GM18526 (cell line): ENCODE measurements around the gene LRRC3.

ENCODE experiments used
- POLR2A ChIP-seq: IDR thresholded peaks from 3 replicates; pipeline ENCODE4 v1.6.1; 2011; ENCODE audit not compliant: insufficient read length; ENCODE audit errors: extremely low read depth

LRRC3 gene

DNA sequence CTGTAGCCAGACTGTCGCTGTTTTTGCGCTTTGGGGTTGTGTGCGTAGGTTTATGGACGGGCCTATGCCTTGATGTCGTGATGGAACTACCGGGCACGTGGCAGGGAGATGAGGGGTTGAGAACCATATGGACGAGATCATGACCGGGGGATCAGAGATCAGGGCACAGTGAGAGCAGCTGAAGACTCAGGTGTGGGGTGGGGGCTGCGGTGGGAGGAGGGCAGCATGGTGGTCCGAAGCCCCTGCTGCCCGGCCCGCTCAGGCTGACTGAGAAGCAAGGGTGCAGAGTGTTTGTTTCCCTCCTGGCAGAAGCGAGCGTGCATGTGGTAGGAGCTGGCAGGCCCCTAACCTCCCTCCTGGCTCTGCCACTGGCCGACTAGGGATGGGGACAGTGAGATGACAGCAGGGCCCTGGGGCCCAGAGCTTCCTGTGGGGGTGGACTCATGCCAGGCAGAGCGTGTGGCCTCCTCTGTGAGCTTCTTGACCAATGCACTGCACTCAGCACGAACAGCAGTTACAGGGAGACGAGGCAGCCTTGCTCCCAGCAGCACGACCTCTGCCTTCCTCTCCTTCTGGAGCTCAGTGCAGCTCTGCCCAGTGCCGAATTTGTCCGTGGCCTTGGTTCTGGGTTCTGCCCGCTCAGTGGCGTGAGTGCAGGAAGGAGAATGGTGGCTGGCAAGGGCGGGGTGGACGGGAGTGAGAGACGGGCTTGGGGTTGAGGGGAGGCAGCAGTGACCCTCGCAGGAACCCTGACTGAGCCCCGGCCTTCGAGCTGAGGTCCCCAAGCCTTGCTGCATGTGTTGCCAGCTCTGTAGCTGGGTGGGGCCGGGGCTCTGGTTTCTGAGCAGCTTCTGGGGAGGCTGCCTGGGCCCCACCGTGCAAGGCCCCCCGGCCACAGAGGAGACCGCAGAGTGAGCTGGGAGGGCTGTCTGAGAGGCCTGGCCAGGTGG lies 22.2 kb upstream of the LRRC3 start:
- no peak for TF ChIP-seq POLR2A

DNA sequence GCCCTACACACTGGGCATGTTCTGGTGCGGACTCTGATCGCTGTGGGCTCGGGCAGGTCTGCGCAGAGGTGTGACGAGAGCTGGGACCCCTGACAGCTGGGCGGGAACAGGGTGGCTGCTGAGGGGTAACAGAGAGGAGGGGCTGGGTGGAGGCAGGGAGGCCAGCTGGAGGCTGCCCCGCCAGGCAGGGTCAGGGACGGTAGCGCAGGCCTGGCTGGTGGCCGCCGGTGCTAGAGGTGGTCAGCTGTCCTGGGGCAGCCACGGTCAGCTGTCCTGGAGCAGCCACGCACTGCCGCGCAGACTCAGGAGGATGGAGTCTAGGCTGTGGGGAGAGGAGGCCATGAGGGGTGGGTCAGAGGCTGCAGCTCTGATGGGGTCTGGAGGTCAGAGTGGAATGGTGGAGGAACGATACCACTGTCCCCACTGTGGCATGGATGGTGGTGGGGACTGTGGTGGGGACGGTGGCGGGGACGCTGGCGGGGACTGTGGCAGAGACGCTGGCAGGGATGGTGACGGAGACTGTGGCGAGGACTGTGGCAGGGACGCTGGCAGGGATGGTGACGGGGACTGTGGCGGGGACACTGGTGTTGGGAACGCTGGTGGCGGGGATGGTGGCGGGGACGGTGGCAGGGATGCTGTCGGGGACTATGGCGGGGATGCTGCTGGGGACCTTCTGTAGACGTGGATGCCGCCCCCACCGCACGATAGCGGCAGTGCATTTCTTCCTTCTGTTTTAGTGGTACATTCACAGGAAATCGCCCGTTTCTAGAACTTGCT lies 21.3 kb upstream of the LRRC3 start:
- no peak for TF ChIP-seq POLR2A

DNA sequence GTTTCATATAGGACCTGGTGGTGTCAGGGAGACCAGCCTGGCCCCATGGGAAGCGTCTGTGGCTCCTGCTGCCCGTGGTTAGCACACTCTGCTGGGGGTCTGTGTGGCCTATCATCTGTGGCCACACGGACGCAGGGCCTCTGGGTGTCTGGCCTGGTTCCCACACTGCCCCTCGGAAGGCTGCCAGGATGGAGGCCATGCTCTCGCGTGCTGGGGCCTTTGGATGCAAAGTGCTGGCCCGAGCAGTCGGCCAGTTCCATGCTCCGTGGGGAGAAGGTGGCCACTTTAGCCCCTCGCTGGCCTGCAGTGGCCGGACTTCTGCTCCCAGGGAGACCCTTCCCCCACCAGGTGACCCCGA lies 20.8 kb upstream of the LRRC3 start:
- TF ChIP-seq POLR2A, result no peak

DNA sequence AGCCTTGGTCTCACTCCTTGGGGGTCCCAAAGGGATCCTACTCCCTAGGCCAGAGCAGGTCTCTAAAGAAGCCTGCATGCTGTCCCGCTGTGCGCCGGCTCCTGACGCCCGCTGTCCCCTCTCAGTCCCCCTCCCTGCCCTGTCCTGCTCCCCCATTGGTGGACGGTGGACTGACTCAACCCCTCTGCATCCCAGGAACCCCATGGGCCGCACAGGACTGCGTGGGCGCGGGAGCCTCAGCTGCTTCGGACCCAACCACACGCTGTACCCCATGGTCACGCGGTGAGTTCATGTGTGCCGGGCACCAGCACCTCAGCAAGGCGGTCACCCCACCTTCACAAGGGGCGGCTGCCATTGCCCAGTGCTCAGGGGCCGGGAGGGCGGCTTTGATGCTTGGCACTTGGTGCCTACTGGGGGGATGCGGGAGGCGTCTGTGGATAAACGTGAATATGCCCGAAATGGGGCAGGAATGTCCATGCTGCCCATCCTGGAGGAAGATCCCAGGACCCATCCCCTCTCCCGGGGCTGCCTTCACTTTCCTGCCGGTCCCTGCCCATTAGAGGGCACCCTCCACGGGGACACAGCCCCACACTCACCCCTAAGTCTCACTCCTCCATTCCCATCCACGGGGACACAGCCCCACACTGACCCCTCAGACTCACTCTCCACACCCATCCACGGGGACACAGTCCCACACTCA lies 20.2 kb upstream of the LRRC3 start:
- TF ChIP-seq POLR2A, result no peak

DNA sequence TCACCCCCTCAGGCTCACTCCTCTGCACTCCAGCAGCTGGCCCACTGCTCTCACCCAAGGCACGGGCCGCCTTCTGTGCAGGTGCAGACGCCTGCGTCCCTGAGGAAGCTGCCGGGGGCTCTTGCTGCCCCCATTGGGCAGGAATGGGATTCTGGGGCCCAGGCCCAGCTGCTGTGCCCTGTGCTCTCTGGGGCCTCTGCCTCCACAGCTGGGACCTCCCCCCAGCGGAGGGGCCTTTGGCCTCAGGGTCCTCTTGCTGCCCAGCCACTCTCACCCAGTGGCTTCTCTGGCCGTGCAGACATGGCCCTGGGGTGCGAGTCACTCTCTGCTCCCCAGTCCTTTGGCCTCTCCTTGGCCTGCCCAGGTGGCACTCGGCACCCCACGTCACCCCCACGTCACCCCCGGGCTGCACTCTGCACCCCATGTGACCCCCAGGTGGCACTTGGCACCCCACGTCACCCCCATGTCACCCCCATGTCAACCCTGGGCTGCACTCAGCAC lies 19.1 kb upstream of the LRRC3 start:
- no peak for TF ChIP-seq POLR2A

DNA sequence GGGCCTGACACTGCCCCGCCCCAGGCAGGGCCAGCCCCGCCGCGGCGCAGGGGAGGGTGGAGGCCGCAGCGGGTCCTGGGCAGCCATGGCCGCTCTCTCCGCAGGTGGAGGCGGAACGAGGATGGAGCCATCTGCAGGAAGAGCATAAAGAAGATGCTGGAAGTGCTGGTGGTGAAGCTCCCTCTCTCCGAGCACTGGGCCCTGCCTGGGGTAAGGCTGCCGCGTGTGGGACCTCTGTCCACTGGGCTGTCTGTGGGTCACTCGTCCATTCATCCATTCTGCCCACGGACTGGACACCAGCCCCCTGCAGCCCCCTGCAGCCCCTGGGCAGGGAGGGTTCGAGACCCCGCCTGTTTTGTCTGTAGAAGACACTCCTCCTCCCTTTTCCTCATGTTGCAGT lies 18.4 kb upstream of the LRRC3 start:
- no peak for TF ChIP-seq POLR2A

DNA sequence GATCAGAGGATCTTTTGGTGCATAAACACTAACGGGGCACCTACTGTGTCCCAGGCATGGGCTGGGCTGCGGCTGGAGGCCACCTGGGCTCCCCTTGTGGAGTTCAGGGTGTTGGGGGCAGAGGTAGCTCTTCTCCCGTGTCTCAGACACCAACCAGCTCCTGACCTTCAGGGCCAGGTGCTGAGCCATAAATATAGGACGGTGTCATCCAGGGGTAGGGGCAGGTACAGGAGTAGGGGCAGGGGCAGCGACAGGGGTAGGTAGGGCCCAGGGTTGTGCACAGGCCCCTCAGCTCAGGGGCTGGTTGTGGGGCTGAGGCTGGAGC lies 18.0 kb upstream of the LRRC3 start:
- no peak for TF ChIP-seq POLR2A

DNA sequence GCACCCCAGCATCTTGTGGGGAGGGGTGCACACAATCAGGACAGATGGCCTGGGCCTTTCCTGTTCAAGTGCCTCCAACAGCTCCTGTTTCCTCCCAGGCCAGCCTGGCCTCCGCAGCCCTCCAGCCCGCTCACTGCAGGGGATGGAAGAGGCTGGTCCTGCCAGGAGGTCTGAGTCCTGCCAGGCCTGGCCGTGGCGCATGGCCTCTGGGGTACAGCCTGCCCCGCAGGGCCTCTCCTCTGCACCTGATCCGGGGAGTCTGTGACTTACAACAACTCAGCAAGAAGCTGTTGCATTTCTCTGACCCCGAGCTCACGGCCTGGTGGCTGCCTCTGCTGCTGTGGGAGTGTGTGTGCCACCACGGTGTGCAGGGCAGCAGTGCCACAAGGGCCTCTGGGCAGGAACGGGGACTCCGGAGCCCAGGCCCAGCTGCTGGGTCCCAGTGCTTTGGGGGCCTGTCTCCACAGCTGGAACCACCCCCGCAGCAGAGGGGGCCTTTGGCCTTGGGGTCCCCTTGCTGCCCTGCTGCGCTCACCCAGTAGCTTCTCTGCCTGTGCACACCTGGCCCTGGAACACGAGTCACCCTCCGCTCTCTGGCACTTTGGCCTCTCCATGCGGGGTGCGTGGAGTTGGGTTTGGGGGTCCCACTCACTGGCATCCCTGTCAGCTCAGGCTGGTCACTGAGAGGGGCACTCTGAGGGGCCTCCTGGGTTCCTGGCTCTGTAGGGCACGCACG lies 17.4 kb upstream of the LRRC3 start:
- no peak for TF ChIP-seq POLR2A

DNA sequence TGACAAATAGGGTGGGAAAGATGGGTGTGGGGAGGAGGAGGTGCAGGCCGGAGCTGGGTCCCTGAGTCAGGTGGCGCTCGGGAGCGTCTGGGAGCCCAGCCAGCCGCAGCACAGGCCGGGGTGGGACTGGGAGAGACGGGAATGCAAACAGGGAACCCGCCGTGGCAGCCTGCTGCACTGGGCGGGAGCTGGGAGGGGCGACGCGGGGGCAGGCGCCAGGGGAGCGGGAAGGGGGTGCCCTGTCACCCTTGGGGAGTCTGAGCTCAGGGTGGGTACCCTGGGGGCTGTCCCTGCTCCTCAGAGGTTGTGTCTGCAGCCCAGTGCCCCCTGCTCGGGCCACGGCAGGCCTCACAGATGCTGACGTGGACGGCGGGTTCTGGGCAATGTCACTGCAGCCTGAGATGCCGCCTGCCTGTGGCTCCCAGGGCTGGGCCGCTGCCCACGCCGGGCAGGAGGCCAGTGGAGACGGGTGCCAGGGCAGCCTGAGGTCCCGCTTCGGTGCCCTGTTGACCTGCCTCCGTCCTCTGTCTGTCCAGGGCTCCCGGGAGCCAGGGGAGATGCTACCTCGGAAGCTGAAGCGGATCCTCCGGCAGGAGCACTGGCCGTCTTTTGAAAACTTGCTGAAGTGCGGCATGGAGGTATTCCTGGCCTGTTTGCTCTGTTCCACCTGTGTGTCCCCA lies 16.6 kb upstream of the LRRC3 start:
- TF ChIP-seq POLR2A, result no peak

DNA sequence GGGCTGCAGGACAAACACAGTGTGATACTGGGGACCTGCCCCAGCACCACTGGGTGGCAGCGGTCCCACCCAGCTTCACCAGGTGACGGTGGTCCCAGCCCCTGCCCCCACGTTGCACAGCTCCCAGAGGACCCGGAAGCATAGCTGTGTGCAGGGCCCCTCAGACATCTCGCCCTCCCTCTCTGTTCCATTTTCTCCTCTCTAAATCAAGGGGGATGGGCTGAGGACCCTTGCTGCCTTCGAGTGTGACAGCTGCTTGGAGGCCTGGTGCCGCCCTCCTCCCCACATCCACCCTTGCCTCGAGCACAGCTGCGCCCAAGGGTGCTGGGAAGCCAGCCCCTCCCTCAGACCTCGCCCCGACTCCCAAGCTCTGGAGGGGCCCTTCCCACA lies 16.1 kb upstream of the LRRC3 start:
- TF ChIP-seq POLR2A, result no peak

DNA sequence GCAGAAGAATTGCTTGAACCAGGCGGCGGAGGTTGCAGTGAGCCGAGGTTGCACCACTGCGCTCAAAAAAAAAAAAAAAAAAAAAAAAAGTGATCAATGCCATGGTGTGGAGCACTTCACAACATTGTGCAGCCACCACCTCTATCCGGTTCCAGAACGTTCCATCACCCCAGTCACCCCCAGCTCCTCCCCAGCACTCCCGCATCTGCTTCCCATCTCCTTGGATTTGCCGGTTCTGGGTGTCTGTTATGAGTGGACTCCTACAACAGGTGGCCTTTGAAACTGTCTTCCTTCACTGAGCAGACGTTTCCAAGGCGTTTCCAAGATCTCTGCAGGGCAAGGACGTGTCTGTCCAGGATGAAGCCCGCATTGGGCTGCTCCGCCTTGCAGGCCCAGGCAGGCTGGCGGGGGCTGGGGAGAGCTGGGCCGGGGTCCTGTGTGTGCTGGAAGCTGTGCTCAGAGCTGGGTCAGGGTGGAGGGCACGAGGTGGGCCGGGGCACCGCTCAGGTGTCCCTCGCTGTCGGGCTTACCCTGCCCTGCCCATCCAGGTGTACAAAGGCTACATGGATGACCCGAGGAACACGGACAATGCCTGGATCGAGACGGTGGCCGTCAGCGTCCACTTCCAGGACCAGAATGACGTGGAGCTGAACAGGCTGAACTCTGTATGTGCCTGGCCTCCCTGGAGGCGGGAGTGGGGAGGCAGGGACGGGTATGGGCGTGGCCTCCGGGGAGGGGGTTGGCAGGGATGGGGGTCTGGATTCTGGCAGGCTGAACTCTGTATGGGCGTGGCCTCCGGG lies 14.9 kb upstream of the LRRC3 start:
- TF ChIP-seq POLR2A, result no peak

DNA sequence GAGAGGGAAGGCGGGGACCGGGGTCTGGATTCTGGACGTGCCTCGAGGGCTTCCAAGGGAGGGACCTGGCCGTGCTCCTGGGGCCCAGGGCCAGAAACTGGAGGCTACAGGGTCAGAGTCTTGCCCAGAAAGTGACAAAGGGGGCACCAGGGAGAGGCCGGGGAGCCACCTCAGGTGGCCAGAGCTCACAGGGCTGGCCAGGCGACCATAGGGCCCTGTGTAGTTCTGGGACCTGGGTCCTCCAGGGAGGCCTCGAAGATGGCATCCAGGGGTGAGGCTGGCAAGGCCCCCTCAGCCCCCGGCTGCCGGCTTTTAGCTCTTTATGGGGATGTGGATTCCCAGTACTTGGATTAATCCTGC lies 14.3 kb upstream of the LRRC3 start:
- no peak for TF ChIP-seq POLR2A

DNA sequence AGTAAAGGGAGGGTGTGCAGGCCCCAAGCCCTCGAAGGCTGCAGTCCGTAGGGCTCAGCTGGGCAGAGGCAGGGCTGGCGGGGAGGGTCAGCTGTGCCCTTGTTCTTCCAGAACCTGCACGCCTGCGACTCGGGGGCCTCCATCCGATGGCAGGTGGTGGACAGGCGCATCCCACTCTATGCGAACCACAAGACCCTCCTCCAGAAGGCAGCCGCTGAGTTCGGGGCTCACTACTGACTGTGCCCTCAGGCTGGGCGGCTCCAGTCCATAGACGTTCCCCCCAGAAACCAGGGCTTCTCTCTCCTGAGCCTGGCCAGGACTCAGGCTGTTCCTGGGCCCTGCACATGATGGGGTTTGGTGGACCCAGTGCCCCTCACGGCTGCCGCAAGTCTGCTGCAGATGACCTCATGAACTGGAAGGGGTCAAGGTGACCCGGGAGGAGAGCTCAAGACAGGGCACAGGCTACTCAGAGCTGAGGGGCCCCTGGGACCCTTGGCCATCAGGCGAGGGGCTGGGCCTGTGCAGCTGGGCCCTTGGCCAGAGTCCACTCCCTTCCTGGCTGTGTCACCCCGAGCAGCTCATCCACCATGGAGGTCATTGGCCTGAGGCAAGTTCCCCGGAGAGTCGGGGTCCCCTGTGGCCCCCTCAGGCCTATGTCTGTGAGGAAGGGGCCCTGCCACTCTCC lies 13.6 kb upstream of the LRRC3 start:
- no peak for TF ChIP-seq POLR2A
